WI38 (cell line): ENCODE measurements around the gene ZNF597.

Experiments
- H3K4me3 ChIP-seq: 2 replicates; pipeline ENCODE4 v1.5.1; 2011; ENCODE audit warnings: low read depth, mild to moderate bottlenecking, control low read depth, low read length
- TF ChIP-seq, protein P1 (sequence below): IDR thresholded peaks from 2 replicates; pipeline ENCODE4 v1.5.1; 2012; ENCODE audit warnings: low read depth, mild to moderate bottlenecking, control low read depth, low read length

The ZNF597 gene, protein sequence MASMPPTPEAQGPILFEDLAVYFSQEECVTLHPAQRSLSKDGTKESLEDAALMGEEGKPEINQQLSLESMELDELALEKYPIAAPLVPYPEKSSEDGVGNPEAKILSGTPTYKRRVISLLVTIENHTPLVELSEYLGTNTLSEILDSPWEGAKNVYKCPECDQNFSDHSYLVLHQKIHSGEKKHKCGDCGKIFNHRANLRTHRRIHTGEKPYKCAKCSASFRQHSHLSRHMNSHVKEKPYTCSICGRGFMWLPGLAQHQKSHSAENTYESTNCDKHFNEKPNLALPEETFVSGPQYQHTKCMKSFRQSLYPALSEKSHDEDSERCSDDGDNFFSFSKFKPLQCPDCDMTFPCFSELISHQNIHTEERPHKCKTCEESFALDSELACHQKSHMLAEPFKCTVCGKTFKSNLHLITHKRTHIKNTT

DNA sequence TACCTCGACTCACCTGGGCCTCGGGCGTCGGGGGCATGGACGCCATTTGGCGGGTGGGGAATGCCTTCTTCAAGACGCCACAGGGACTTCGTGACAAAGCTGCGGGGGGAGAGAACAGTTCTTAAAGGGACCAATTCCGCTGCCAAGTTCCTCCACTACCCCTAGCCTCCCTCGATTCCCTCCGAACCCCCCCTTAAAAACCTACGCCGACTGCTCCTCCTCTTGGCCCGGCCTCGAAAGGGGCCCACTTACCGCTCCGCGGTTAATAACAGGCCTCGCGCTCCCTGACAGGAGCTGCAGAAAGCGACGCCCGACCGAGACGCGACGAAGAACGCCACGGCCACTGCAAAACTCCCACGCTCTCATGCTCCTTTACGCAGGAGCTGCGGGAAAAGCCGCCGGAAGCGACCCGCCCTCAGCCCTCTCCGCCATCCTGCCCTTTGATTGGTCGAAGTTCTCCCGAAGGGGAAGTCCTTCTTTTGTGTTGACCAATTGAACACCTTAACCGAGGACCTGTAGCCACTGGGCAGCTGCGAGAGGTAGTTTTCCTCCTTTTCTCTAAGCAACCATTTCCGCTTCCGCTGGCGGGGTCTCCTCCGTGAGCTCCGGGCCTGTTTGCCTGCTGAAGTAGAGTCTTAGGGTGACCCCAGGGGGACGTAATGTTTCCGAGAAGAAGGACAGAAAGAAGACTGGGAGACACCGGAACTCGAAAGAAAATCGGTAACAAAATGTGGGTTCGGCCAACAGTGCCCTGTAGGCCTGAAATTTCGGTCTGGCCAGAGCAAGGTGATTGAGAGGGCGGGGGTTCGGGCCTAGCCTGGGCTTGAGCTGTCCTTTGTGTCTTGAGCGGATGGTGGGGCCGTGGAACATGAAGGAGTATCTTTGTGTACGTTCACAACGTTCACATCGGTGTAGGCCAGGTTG, at the start of gene ZNF597, which contains the start of gene NAA60:
Gene ZNF597 (minus strand): TSS at position 397 of the 924 bp plus-strand sequence. CDS start 351 bp downstream, at position 46.
Gene NAA60 (plus strand): TSS at position 573 of the 924 bp plus-strand sequence. CDS start 32,548 bp downstream, outside the sequence.
- TF ChIP-seq, protein P1, sequence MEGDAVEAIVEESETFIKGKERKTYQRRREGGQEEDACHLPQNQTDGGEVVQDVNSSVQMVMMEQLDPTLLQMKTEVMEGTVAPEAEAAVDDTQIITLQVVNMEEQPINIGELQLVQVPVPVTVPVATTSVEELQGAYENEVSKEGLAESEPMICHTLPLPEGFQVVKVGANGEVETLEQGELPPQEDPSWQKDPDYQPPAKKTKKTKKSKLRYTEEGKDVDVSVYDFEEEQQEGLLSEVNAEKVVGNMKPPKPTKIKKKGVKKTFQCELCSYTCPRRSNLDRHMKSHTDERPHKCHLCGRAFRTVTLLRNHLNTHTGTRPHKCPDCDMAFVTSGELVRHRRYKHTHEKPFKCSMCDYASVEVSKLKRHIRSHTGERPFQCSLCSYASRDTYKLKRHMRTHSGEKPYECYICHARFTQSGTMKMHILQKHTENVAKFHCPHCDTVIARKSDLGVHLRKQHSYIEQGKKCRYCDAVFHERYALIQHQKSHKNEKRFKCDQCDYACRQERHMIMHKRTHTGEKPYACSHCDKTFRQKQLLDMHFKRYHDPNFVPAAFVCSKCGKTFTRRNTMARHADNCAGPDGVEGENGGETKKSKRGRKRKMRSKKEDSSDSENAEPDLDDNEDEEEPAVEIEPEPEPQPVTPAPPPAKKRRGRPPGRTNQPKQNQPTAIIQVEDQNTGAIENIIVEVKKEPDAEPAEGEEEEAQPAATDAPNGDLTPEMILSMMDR: no peak
- peak within 1 kb of the TSS; percentile 76 for H3K4me3 ChIP-seq

DNA sequence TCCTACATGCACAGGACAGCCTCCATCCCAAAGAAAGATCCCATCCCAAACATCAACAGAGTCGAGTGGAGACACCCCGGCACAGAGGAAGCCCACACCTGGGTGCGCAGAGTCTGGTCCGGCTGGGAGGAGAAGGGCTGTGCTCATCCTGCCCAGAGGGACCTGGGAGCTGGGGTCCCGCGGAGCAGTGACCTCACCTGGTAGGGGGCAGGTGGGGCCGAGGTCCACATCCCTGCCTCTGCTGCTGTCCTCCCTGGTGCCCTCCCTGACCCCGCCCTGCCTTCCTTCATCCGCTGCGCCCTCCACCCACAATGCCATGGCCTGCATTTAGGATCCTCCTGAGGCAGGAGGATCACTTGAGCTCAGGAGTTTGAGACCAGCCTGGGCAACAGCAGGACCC, 49.1 kb upstream of the ZNF597 start:
- H3K4me3 ChIP-seq: no peak overlapping the region
- TF ChIP-seq, protein P1: no peak

DNA sequence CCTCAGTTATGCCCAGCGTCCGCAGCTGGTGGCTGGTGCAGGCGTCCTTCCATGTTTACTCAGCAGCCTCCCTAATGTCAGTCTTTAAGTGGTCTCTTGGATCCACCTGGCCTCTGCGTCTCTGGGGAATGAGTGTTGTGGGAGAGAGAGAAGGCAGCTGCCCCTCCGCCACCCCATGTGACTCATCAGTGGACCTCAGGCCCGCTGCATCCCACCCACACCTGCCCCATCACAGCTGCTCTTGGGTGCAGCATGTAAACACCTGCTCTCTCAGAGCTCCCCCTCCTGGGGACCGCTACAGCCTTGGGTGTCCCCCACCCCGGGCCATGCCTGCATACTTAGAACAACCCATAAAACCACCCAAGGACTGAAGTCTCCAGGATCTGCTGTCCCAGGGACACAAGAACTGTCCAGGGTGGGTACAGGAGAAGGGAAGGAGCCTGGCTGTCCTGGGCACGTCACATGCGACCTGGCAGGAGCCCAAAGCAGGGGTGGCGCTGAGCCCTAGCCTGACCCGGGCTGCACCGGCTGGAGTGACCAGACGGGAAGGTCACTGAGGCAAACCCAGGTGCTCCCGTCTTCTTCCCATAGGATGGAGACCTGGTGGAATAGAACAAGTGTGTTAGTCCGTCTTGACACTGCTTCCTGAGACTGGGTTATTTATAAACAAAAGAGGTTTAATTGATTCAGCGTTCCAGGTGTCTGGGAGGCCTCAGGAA, 47.8 kb upstream of the ZNF597 start:
- TF ChIP-seq, protein P1: no peak
- H3K4me3 ChIP-seq: no peak overlapping the region

DNA sequence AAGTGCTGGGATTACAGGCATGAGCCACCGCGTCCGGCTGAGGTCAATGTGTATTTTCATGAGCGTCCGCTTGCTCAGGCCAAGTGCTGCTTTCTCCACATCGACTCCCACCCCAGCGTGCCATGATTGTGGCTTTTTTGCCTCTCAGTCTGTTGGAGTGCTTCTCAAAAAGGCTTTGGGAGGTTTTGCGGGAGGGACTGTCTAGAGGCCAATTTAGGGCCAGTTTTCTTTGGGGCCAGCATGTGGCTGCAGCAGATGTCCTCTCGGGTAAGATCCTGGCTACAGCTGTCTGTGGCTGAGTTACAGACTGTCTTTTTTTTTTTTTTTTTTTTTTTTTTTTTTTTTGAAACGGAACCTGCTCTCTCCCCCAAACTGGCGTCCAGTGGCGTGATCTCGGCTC, 45.5 kb upstream of the ZNF597 start:
- no peak overlapping the region for H3K4me3 ChIP-seq
- TF ChIP-seq, protein P1: no peak

DNA sequence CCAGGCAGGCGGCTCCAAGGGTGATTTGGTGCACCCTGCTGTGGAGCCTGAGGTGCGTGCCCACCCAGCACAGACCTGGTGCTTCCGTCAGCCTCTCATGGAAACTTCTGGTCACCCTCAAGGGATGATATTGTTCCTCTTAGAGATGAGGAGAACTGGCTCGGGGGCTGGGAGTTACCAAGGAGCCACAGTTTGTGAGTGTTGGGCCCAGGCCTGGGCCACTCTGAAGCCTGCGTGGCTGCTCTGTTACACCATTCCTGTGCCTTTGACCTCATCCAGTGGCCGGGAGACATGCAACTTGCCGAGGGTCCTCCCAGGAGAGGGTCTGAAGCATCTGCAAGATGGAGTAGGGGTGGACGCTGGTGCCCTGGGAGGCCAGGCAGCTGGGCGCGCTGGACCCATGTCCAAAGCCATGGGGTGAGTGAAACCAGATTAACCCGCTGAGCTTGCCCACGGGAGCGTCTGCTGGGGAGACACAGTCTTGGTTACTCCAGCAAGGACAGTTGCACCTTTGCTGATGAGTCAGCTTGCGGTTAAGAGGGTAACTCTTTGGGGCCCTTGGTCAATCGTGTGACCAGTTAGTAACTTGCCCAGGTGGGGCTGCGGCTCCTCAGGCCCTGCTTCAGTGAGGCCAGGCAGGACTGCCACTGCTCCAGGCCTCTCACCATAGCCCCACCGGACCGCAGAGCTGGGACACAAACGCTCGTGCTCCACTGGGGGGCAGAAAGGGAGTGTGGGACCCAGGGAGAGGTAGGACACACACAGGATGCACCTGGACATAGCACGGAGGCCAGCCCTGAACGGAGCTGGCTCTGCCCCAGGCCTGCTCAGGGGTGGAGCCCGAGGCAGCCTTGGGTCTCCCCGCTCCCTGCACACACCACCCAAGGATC, 44.5 kb upstream of the ZNF597 start:
- H3K4me3 ChIP-seq: no peak overlapping the region
- TF ChIP-seq, protein P1: no peak

DNA sequence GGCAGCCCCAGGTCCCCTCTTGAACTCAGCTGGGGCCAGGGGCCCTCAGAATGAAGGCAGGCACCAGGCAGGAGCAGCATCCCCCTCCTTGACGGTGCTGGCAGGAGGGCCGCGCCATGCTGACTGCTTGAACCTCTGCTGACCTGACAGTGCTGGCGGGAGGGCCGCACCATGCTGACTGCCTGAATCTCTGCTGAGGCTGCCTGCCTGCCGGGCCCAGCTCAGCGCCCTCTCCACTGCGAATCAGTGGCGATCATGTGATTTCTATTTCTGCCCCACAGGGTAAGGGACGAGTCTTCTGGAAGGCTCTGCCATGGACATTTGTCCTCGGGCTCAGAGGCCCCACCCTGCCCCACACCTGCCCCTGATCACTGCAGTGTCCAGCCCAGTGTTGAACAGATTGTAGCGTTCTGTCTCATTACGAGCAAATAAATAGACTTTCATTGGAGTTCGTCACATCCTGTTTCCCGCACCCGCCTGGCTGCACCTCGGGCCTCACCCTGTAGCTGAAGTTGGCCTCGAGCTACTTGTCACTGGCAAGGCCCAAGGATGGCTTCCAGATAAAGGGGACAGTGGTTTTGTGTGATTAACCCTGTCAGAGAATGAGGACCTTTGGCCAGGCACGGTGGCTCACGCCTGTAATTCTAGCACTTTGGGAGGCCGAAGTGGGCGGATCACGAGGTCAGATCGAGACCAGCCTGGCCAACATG, 43.4 kb upstream of the ZNF597 start:
- no peak overlapping the region for H3K4me3 ChIP-seq
- TF ChIP-seq, protein P1: no peak
